GM12891 (cell line): Measurements from ENCODE around the gene SLC6A19.
"Not testable (repeated sequence)": the region's sequence is repeated elsewhere in the genome, so short reads cannot be mapped to it uniquely, and the experiment has no call there.

ENCODE experiments used
- DNase-seq: peaks from one replicate; pipeline ENCODE4 v3.0.0; 2011; ENCODE audit warnings: low spot score; ENCODE audit not compliant: insufficient read length
- FAIRE-seq: peaks from 2 replicates; lab custom pipeline; 2011; peaks lifted over from hg19 to GRCh38; lab: Jason Lieb, UNC
- PAX5 ChIP-seq: IDR thresholded peaks from 2 replicates; pipeline ENCODE4 v1.6.1; 2011; ENCODE audit warnings: low read length, moderate library complexity, mild to moderate bottlenecking; ENCODE audit not compliant: insufficient read depth, severe bottlenecking
- POLR2A ChIP-seq: IDR thresholded peaks from 2 replicates; pipeline ENCODE4 v1.6.1; 2011; ENCODE audit warnings: low read depth, low read length, control low read depth
- POLR2AphosphoS5 ChIP-seq: IDR thresholded peaks from 2 replicates; pipeline ENCODE4 v1.6.1; 2011; ENCODE audit warnings: low read depth, low read length, control low read depth
- POU2F2 ChIP-seq: IDR thresholded peaks from 2 replicates; pipeline ENCODE4 v1.6.1; 2011; ENCODE audit warnings: low read depth, mild to moderate bottlenecking, control low read depth, low read length, moderate library complexity
- SPI1 ChIP-seq: IDR thresholded peaks from 2 replicates; pipeline ENCODE4 v1.6.1; 2011; ENCODE audit warnings: low read depth, low read length, control low read depth
- TAF1 ChIP-seq: IDR thresholded peaks from 2 replicates; pipeline ENCODE4 v1.6.1; 2011; ENCODE audit warnings: low read depth, low read length, control low read depth

SLC6A19 gene

DNA sequence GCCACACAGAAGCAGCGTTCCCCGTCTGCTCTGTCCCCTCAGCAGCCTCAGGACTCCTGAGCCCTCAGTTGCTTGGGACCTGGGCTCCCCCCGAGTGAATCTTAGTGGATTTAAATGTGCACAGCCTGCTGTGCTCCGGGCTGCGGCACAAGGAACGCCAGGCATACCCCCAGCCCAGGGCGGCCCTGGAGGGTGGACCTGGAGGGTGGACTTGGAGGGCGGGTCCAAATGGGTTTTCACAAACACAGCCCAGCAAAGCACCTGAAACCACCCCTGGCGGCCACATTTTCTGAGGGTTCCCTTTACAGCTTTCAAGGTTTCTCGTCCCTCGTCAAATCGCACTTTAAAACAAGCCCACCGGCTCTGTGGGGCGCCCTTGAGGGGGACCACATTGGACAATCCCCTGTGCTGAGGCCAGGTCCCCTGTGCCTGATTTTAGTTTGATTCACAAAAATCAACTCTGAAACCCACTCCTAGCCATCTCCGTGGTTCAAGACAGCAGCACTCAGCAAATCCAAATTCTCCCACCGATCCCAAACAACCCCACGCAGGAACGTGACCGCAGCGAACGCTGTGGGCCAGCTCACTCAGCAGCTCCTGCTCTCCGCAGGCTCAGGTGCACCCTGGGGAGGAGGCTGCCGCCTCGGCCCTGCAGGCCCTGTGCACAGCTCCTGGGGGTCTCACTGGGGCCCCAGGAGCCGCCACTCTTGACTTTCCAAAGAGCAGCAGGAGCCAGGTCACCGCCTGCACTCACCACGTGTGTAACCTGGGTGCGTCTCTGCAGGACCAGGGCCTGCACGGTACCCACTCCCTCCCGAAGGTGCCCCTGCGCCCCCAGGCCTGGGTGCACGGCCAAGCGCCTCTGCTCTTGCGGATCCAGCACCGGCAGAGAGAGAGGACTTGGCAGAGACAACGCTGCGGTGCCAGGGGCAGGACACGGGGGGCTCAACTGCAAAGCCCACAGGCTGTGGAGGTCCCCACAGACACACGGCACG lies 64.4 kb downstream of the SLC6A19 start:
- DNase-seq, result no peak
- TF ChIP-seq PAX5 (no peak), TAF1 (no peak), SPI1 (no peak), POU2F2 (no peak), POLR2AphosphoS5 (no peak), POLR2A (no peak)
- FAIRE-seq, result no peak

DNA sequence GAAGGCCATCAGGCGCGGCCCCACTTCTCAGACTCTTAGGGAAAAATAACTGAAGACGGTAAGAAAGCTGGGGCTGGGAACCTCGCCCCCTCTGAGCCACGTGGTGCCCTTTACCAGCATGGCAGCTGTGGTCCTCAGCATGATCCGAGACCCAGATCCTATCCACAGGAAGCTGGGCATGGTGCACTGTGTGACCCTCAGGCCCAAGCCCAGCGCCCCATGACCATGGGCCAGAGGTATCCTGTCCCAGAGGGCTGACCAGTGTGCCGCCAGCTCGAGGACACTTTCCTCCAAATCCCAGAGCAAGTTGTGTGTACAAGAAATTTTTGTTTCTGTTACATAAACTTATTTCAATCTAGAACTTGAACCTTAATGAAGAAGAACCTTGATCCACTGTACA lies 65.4 kb downstream of the SLC6A19 start:
- no peak for FAIRE-seq
- no peak for TF ChIP-seq POLR2A
- no peak for TF ChIP-seq POLR2AphosphoS5
- TF ChIP-seq SPI1, result no peak
- TF ChIP-seq TAF1, result no peak
- no peak for TF ChIP-seq POU2F2
- TF ChIP-seq PAX5, result no peak
- DNase-seq, result no peak

GRCh38 chr5:1267464-1267863 lies 66.1 kb downstream of the SLC6A19 start:
- DNase-seq, result not testable (repeated sequence)

DNA sequence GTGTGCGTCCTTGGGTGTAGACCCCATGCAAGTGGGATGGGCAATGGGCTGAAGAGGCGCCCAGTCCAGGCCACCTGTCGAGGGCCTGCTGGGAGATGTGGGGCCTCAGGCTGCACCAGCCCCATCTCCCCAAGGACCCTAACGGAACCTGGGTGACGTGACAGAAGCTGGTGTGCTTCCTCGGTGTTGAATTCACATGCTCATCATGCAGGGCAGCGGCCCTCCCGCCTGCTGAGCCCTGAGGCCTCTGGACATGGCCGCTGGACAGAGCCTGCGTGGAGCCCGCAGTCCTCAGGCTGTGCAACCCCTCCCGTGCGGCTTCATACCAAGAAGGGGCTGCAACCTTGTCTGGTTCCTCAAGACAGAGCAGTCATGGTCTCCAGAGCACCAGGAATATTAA lies 66.7 kb downstream of the SLC6A19 start:
- FAIRE-seq (no peak), DNase-seq (no peak)
- TF ChIP-seq POU2F2, result no peak
- no peak for TF ChIP-seq SPI1
- TF ChIP-seq TAF1, result no peak
- no peak for TF ChIP-seq PAX5

More at GRCh38 chr5:1267464-1267863, 66.1 kb downstream of the SLC6A19 start:
- not testable (repeated sequence) for FAIRE-seq

GRCh38 chr5:1268666-1269065 lies 67.3 kb downstream of the SLC6A19 start:
- no peak for DNase-seq
- no peak for FAIRE-seq
- no peak for TF ChIP-seq POU2F2
- TF ChIP-seq POLR2AphosphoS5, result no peak
- no peak for TF ChIP-seq SPI1

- DNase-seq (no peak), FAIRE-seq (no peak)
- TF ChIP-seq PAX5, result no peak
- no peak for TF ChIP-seq SPI1
- no peak for TF ChIP-seq POLR2AphosphoS5
- no peak for TF ChIP-seq POU2F2
- TF ChIP-seq POLR2A, result no peak
- no peak for TF ChIP-seq TAF1
These were observed 69.0 kb downstream of the SLC6A19 start for GRCh38 chr5:1270426-1270825.

GRCh38 chr5:1270933-1271914 lies 69.8 kb downstream of the SLC6A19 start:
- no peak for TF ChIP-seq POLR2A
- no peak for TF ChIP-seq POU2F2
- no peak for TF ChIP-seq TAF1
- TF ChIP-seq PAX5, result no peak
- TF ChIP-seq SPI1, result no peak
- no peak for TF ChIP-seq POLR2AphosphoS5
- FAIRE-seq (no peak), DNase-seq (no peak)

DNA sequence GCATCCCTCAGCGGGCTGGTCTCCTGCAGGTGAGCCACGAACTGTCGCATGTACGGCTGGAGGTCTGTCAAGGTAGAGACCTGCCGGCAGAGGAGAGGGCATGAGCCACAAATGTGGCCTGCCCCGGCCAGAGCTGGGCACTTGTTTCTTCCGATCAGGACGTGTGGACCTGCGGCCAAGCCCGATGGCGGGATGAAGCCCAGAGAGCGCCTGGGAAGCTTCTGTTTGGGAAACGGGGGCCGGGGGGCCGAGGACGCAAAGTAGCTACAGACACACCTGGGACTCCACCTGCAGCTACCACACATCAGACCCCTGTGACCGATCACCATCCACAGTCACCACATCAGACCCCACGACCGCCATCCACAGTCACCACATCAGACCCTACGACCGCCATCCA lies 70.8 kb downstream of the SLC6A19 start:
- TF ChIP-seq POU2F2, result no peak
- TF ChIP-seq PAX5, result no peak
- no peak for TF ChIP-seq POLR2A
- no peak for TF ChIP-seq TAF1
- TF ChIP-seq SPI1, result no peak
- TF ChIP-seq POLR2AphosphoS5, result no peak
- FAIRE-seq, result no peak
- no peak for DNase-seq

DNA sequence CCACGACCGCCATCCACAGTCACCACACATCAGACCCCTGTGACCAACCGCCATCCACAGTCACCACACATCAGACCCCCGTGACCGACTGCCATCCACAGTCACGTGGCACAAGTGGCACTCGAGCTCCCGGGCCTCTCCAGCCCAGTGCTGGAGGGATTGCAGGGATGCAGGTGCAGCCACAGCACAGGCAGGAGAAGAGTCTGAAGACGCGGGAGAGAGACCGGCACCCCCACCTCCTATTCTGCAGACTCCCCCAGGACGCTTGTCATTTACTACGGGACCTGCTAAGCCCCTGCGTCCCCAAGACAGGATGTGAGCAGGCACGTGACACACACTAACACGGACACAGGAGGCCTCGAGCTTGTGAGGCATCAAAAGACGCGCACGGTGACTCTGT lies 72.3 kb downstream of the SLC6A19 start:
- TF ChIP-seq SPI1 (no peak), POU2F2 (no peak), PAX5 (no peak), POLR2AphosphoS5 (no peak), POLR2A (no peak), TAF1 (no peak)
- DNase-seq, result no peak
- no peak for FAIRE-seq
